Urothelium cell line (cell line): ENCODE results near the gene PKHD1.
A peak's percentile ranks its signal among the peaks of the same experiment; 100 is the strongest.
"Not testable (repeated sequence)": the region's sequence is repeated elsewhere in the genome, so short reads cannot be mapped to it uniquely, and the experiment has no call there.

ENCODE experiments used
- DNase-seq: peaks from one replicate; pipeline ENCODE4 v3.0.0; 2011; ENCODE audit warnings: low spot score, mixed read lengths
- FAIRE-seq: peaks from 2 replicates; lab custom pipeline; 2011; peaks lifted over from hg19 to GRCh38; lab: Jason Lieb, UNC

PKHD1 gene

DNA sequence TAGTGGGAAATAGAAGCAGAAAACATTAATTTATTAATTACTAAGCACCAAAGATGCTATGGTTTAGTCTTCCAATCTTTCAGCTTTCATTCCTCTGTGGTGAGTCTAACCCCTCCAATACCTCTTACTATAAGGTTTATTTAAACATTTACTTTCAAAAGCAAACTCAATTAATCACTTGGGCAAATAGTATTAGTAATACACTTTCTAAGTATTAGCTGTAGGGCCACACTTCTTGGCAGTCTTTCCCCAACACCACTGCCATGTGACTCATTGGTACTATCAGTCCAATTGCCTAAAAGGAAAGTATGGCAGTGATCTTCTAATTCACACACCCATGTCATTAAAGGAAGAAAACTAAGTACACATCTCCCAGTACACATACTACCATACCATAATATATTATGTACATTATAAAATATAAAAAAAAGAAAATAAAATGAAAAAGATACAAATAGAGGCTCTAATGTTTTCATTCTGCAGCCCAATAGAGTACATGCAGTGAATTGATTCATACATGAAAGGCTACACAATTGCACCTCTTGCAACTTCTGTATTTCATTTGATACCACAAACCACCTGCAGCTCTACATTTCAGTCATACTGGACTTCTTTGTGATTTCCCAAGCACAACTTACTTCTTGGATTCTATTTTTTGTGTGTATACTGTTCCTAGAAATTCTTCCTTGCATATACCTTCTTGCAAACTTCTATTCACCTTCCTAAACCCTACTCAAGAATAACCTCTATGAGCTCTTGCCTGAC is 218.6 kb downstream of the PKHD1 start:
- DNase-seq (no peak), FAIRE-seq (no peak)

DNA sequence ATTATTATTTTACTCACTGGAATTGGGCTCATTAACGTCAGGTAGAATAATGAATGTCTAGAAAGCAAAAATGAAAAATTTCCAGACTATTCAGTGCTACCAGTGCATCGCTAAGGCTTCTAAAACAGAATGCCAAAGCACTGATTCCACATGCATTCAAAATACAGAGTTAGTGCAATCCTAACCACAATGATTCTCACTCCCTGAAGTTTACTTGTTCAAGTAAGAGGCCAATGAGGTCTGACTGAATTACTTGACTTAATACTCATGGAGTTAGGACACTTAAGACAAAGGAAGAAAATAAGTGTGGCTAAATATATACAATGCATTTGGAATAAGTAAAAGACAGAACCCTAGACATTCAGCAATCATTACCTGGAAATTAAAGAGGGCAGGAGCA is 220.5 kb downstream of the PKHD1 start:
- FAIRE-seq = no peak

DNA sequence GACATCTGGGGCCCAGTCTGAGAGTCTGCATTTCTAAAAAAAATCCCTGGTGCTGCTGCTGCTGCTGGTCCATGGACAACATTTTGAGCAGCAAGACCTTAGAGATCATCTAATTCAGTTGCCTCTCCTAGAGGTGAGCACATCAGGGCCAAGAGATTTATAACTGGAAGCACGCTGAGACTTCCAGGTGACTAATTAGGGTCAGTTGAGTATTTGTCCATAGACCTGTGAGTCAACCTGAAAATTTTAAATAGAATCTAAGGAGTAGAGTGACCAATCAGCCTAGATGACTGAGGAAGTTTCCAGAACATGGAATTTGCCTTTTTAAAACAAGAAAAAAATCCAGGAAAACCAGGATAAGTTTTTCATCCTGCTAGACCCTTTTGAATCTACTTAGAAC is 221.4 kb downstream of the PKHD1 start:
- FAIRE-seq (no peak), DNase-seq (no peak)

More for the DNA sequence above, 220.5 kb downstream of the PKHD1 start:
- no peak for DNase-seq

DNA sequence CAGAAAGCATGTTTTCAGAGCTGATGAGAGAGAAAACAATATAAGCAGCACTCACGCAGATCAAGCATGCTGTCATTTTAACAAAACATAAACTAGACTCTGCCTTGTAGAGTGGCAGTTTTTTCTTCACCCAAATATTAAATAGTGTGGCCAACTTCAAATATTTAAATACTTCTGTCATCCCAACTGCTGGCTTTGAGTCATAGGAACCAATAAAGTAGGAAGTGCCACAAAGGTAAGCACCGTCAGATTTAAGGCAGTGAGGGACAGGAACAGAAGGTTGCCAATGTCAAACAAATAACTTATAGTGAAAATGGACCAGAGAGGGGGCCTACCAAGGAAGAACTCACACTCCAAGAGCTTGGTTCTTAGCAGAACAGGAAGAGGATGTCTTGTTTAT is 222.2 kb downstream of the PKHD1 start:
- no peak for DNase-seq

DNA sequence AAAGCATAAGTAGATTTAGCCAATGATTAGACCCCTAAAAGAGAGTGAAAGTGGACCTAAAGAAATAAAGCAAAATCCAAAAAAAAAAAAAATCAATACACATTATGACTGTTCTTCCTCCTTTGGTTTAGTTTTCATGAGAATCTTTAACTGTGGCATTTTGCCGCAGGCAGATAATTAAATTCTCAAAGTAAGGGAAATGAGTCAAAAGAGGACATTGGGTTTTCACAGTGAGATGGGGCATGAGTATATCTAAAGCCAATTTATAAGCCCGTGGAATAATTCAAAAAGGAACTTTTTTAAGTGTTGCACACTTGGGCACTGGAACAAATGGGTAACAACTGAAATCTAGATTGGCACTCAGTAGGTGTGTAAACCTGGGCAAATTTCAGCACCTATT is 230.3 kb downstream of the PKHD1 start:
- FAIRE-seq = no peak
- no peak for DNase-seq

More for the DNA sequence above, 222.2 kb downstream of the PKHD1 start:
- no peak for FAIRE-seq

DNA sequence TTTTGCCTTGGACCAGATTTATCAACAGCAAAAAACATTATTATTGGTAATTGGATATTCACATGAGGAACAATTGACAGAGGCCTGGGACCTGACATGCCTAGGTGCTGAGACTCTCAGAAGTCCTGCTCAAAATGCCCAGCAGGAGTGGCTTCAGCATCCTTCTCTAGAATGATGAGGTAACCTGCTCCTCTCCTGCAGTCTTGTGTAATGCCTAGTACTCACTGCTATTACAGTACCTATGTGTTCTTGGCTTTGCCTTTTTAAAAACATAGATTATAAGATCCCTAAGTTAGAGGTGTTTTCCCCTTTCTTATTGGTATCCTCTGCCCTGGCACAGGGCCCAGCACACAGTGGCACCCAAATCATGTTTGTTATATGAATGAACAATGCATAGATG is 230.9 kb downstream of the PKHD1 start:
- no peak for DNase-seq
- FAIRE-seq = no peak

DNA sequence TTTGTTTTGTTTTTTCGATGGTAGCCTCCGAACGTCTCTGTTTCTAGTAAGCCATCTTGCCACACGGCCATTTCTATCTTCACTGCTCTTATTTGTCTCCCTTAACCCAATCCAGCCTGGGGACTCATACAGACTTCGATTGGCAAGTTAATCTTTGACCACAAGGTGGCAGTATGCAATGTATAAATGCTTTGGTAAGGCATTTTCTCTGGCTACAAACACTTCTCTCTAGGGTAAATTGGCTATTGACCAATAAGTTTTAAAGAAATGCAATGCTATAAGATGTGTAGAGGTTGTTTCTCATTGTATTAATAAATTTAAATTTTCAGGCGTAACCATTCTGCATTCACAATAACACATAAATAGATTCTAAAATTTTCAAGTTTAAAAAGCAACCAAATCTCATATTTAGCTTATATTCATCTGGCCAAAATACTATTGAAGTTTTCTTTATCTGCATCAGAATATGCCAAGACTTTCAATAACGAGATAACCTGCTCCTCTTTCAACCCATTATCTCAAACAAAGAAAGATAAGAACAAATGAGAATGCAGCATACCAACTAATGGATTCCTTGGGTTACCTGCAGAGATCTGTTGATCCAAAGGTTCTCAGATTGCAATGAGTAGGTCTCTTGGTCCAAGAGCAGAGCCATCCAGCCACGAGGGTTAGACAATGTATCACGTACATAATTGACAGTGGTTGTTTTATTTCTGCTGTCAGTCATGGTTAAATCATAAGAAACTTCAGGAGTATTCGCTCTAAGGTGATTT is 231.9 kb downstream of the PKHD1 start:
- FAIRE-seq = no peak
- DNase-seq = peak; percentile 61

DNA sequence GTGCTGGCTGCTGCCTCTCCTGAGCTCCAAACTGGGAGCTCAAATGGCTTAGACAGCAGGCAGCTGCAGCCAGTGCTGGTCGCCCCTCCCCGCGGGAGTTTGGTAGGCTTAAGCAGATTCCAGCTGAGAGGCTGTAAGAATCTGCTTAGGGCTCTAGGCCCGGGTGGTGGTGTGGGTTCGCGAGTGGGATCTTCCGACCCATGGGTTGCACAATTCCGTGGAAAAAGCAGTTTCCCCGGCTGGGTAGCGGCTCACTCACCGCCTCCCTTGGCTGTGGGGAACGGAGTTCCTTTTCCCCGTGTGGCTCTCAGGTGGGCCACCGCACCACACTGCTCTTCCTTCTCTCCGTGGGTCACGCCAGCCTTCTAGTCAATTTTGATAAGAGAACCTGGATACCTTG is 232.5 kb downstream of the PKHD1 start:
- FAIRE-seq (no peak), DNase-seq (no peak)

DNA sequence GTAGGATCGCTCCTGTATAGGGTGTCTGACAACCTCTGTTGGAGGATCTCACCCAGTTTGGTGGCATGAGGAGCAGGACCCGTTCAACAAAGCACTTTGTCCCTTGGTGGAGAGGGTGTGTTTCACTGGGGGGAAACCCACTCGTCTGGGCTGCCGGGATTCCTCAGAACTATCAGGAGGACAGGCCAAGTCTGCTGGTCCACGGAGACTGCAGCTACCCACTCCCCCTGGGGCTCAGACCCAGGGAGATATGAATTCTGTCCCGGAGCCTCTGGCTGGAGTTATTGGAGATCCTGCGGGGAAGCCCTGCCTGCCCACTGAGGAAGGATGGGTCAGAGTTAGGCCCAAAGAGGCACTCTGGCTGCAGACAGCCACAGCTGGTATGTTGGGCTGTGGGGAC is 233.1 kb downstream of the PKHD1 start:
- no peak for DNase-seq
- FAIRE-seq = no peak

DNA sequence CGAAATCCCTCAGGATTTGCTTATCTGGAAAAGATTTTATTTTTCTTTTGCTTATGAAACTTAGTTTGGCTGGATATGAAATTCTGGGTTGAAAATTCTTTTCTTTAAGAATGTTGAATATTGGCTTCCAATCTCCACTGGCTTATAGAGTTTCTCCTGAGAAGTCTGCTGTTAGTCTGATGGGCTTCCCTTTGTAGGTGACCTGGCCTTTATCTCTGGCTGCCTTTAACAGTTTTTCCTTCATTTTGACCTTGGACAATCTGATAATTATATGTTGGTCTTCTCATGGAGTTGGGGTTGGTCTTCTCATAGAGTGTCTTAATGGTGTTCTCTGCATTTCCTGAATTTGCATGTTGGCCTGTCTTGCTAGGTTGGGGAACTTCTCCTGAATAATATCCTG is 234.3 kb downstream of the PKHD1 start:
- not testable (repeated sequence) for DNase-seq, FAIRE-seq

DNA sequence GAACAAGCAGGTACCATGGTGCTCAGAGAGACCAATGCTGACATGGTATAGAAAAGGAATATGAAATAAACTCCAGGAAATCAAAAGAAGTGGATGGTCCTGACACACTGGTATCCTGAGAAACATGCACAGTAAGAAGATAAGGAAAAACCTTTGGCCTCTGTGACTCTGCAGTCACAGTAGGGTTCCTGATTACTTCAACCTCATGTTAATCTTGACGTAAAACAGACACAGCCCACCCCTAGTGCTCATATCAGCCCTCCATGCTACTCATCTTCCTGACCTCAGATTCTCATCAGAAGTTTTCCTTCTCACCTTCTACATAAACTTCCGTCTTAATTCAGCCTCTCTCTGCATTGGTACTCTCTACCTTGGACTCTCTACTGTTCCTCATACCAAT is 240.9 kb downstream of the PKHD1 start:
- no peak for FAIRE-seq

DNA sequence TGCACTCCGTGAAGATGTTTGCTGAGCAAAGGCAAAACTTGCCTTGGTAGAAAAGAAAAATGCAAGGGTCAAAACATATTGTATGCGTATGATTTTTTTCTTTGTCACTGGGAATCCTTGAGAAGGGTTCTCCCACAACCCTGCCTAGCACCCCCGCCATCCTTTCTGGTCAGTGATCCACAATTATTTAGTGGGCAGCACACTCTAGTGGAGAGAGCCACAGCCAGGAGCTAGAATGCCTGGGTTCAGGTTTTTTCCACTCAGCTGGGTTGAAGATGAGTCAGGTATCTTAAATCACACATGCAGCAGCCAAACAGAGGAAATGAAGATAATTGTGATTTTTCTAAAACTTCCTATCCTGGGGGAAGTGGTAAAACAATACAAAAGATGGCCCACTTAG is 243.1 kb downstream of the PKHD1 start:
- DNase-seq (no peak), FAIRE-seq (no peak)

More for the DNA sequence above, 240.9 kb downstream of the PKHD1 start:
- no peak for DNase-seq

DNA sequence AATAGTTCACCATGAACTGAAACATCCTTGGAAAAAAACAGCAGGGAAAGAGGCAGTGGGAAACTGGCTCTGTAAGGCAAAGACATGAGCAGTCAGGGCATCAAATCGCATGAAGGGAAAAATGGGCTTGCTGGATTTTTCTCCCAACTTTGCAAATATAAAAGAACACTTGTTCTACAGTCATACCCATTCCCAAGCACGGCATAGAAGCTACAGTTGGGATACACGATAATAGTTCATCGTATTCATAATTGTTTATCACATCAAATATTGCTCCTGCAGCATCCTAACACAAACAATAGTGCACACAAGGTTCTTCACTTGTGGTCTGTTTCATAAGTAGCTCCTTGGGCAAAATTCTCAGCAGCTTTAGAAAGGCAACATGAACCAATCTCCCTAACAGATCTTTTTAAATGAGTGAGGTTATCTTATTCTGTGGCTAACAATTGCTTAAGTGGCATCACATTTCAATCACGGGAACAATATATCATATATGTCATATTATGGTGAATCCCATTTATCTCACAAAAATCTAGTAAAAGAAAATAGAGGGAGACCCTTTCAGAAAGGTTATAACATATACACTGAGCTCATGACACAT is 243.9 kb downstream of the PKHD1 start:
- DNase-seq = no peak
- FAIRE-seq = no peak

DNA sequence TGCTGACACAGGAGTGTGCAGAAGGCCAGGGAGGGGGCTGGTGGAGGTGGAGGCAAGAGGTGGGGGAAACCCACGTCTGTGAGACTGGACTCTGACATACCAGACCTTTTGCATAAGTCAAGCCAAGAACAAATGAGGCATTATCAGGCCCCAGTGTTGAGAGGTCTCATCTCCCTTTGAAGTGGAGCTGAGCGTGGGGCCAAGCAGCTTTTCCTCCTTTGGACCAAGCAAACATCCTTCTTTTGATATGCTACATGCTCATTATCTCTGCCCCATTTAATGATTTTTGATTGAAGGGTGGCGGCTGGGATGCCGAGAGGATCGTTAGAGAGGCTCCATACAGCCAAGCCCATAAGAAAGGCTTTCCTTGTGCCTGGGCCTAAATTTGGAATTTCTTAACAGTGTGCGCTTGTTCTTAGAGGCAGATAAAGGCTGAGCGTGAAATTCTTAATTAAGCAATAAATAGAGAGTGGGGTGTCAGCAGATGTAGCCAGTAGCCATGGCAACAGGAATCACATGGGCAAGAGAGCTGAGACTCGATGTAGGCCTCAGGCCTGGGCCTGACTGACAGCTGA is 244.5 kb downstream of the PKHD1 start:
- DNase-seq (no peak), FAIRE-seq (no peak)

DNA sequence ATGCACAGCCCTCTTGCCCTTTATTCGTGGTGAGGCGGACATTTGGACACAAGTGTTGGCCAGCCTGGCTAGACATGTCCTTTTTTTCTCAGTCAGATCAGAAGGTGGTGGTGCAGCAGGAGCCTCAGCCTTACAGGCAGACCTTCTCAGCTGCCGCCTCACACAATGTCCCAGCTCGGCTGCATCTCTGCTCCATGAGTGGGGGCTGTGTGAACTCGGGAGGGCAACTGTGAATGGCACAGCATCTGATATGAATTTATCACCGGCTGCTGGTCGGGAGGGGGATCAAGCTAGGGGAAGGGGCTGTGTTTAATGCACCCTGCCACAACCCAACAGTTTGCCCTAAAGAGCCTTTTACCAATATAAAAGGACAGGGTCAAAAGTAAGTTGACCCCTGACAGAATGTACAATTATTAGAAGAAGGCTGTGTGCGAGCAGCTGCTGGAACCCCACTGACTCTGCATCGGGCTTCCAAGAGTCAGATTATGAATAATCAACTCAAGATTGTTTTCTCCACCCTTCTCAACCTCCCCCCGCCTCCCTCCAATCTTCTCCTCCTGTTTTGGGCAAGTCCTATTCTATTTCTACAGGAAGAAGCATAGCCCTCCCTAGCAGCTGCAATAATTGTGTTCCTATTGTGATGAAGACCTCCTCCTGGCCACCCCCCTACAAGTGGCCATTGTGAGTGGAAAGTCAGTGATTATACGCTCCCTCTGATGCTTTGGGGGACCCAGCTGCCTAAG is 245.2 kb downstream of the PKHD1 start:
- no peak for FAIRE-seq
- no peak for DNase-seq

DNA sequence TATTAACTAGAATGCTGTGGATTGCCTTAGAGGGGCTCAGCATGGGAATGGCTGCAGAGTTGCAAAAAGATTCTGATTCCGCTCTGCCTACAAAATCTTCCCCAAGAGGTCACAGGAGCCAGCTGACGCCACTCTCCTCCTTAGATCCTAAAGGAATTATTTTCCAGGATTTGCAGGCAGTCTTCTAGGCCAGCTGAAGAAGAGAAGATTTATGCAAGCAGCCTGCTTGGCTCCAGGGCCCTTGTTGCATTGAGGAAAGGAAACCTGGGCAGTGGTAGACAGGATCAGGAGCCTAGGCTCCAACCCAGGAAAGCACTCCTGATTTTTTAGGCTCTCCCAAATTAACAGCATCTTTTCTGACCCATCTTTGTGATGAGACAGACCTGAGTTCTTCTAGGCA is 245.8 kb downstream of the PKHD1 start:
- DNase-seq (no peak), FAIRE-seq (no peak)

DNA sequence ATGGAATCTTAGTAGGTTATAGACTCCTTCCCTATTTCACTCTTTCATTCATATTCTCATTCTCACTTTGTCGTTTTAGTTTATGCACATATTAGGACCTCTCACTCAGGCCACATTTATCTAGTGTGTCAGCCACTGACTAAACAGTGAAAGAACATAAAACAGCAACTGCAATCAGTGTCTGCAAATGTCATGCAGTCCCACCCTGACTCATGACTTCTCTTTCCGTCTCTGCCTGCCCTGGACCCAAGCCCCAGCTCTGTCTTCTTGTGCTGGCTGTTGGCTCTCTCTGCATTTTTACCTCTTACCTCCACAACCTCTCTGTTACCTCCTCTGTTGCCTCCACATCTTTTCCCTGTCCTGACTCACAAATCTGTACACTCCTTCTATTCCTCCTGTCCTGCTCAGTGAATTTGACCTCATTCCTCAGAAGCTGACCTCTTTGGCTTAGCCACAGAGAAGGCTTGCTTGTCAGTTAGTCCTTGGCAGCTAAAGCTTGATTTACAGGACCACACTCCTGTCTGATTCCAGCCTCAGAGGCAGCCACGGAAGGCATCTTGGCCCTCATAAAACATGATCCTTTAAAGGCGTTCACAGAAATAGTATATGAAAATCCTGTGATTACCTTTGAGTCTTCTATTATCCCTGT is 247.6 kb downstream of the PKHD1 start:
- FAIRE-seq (no peak), DNase-seq (no peak)

DNA sequence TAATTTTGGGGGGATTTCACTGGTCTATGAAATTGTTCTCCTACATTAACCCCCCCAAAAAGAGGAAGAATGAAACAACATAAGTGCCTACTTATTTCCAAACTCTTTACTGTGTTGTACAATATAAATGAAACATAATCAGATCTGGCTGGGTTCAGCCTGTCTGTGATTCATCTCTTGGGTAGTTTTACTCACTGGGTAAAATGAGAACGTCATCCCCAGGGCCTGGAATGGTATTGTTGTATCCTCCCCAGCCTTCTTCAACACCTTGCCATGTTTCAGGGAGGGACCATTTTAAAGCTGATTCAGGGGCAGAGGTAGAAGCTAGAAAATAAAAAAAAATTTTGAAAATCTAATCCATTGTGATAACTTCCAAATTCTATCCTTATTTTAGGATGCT is 256.7 kb downstream of the PKHD1 start:
- FAIRE-seq (no peak), DNase-seq (no peak)

DNA sequence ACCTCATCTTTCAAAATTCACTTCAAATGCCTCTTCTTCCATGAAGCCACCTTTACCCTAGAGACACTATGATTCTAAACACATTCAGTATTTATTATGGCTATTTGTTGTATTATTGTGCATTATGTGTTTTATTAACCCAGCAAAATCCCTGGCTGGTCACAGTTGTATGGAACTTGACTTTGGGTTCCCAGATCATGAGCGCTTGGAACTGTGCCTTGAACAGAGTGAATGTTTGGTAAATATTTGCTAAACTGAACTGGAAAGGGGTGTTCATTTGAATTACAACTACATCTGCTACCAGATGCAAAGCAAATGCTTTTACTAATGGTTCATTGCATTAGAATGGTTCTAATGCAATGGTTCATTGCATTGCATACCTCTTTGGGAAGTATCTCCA is 259.8 kb downstream of the PKHD1 start:
- DNase-seq (no peak), FAIRE-seq (no peak)

DNA sequence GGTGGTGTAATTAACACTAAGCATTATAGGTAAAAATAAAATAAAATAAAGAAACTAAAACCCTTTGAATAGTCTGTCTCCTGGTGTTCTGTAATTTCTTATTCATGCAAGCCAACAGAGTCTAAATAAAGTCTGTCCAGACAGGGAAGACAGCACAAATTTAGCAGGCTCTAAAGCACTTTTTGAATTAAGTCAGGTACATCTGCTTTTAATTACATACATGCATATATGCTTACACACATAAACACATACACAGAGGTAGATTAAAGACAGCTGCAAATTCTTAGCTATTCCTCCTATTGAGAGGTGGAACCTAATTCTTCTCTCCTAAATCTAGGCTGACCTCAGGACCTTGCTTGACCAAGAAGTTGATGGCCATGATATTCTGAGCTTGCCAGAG is 262.5 kb downstream of the PKHD1 start:
- no peak for FAIRE-seq
- DNase-seq = no peak
